HCEC 1CT (cell line): ENCODE results near the gene AKIRIN2.
A peak's percentile ranks its signal among the peaks of the same experiment; 100 is the strongest.

Source experiments
- DNase-seq: peaks from one replicate; pipeline ENCODE4 v3.0.0-alpha.2; 2017

Gene AKIRIN2

GRCh38 chr6:87701676-87702588, at the start of gene AKIRIN2:
TSS of gene AKIRIN2 (minus strand) at chr6:87702233. CDS start at chr6:87701684, 549 bp downstream.
- DNase-seq: peak; percentile 99

GRCh38 chr6:87747646-87748045, 45.6 kb upstream of the AKIRIN2 start:
- no peak for DNase-seq

GRCh38 chr6:87745966-87746721, 44.1 kb upstream of the AKIRIN2 start:
- no peak for DNase-seq

- no peak for DNase-seq
Measured at GRCh38 chr6:87743454-87743853, 41.4 kb upstream of the AKIRIN2 start.

GRCh38 chr6:87742106-87742505, 40.1 kb upstream of the AKIRIN2 start:
- peak; percentile 25 for DNase-seq

GRCh38 chr6:87741001-87741650, 39.1 kb upstream of the AKIRIN2 start:
- DNase-seq: no peak

GRCh38 chr6:87738744-87739143, 36.7 kb upstream of the AKIRIN2 start:
- DNase-seq: no peak

- no peak for DNase-seq
Measured at GRCh38 chr6:87738000-87738399, 36.0 kb upstream of the AKIRIN2 start.

- DNase-seq: no peak
Measured at GRCh38 chr6:87736809-87737540, 34.9 kb upstream of the AKIRIN2 start.

GRCh38 chr6:87731818-87732661, 30.0 kb upstream of the AKIRIN2 start:
- DNase-seq: peak; percentile 94

GRCh38 chr6:87731080-87731479, 29.0 kb upstream of the AKIRIN2 start:
- DNase-seq: no peak

GRCh38 chr6:87729965-87730719, 28.1 kb upstream of the AKIRIN2 start:
- no peak for DNase-seq

- DNase-seq: no peak
Measured at GRCh38 chr6:87728706-87729105, 26.7 kb upstream of the AKIRIN2 start.

GRCh38 chr6:87724983-87725811, 23.2 kb upstream of the AKIRIN2 start:
- DNase-seq: no peak

GRCh38 chr6:87723170-87724078, 21.4 kb upstream of the AKIRIN2 start:
- DNase-seq: peak; percentile 97

GRCh38 chr6:87722540-87723169, 20.6 kb upstream of the AKIRIN2 start:
- peak; percentile 78 for DNase-seq

GRCh38 chr6:87721311-87721710, 19.3 kb upstream of the AKIRIN2 start:
- DNase-seq: no peak
